Uterus (tissue), 4 donors: ENCODE results near the gene TUBB. TPM values are rescaled to one million over a fixed set of nuclear protein-coding genes. Genes with fewer than 3 reads are reported as not detected.
"Not testable (repeated sequence)": the region's sequence is repeated elsewhere in the genome, so short reads cannot be mapped to it uniquely, and the experiment has no call there.

Experiments
- DNase-seq, 2 donors: peaks; one replicate each; pipeline ENCODE4 v3.0.0-alpha.2; 2019 to 2020
- H3K27ac ChIP-seq, 2 donors: fragments of 200-600 bp; sonication (generic); 1 replicate in 1 of 2; 2 replicates in 1 of 2; pipeline ENCODE4 v1.5.1; 2016 to 2018
- H3K27me3 ChIP-seq, 2 donors: fragments of 200-600 bp; sonication (generic); one replicate each; pipeline ENCODE4 v1.5.1; 2018 to 2019; ENCODE audit warnings: control low read depth in 1 of 2
- H3K36me3 ChIP-seq, 2 donors: fragments of 200-600 bp; sonication (generic); one replicate each; pipeline ENCODE4 v1.5.1; 2019; ENCODE audit warnings: control low read depth in 1 of 2
- H3K4me1 ChIP-seq, 2 donors: fragments of 200-600 bp; sonication (generic); one replicate each; pipeline ENCODE4 v1.5.1; 2018 to 2019; ENCODE audit warnings: control low read depth in 1 of 2
- H3K4me3 ChIP-seq, 2 donors: fragments of 200-600 bp; sonication (generic); 1 replicate in 1 of 2; 2 replicates in 1 of 2; pipeline ENCODE4 v1.5.1; 2018 to 2019; ENCODE audit warnings: mild to moderate bottlenecking in 1 of 2
- H3K9me3 ChIP-seq, 2 donors: fragments of 200-600 bp; sonication (generic); one replicate each; pipeline ENCODE4 v1.5.1; 2019; ENCODE audit warnings: control low read depth in 1 of 2
- CTCF ChIP-seq, 4 experiments: fragments of 200-600 bp in 2 of 4; fragments of 450-650 bp in 2 of 4; sonication (generic) in 2 of 4; IDR thresholded peaks; one replicate each; pipeline ENCODE4 v1.5.1; 2016 to 2019; ENCODE audit warnings: antibody characterized with exemption in 4 of 4, mild to moderate bottlenecking in 2 of 4, moderate library complexity in 1 of 4
- POLR2A ChIP-seq, 2 donors: fragments of 450-650 bp; IDR thresholded peaks; one replicate each; pipeline ENCODE4 v1.6.1; 2016; ENCODE audit warnings: antibody characterized with exemption in 2 of 2, mild to moderate bottlenecking in 1 of 2, moderate library complexity in 1 of 2
- intact Hi-C: fragments of 100-400 bp; cut with DNase I; formaldehyde crosslinking; loops from one replicate; pipeline ENCODE4 v1.15.1; 2023; ENCODE audit warnings: low total_unique reads
- total RNA-seq, 4 donors: library from RNA; depleted of rRNA in 3 of 4; stranded (reverse); fragments of >200 nt in 3 of 4; gene quantifications; one replicate each; pipeline versions ENCODE4 v1.1.0 to v1.2.4, GENCODE V29; 2014 to 2023
- donor health status: DM: yes; HTN: yes; CAD: no.

The TUBB gene
- total RNA-seq, 4 donors from 2014 or later, result 130 to 426 (median 290) TPM

- DNase-seq, result peak; percentile 100
- TF ChIP-seq CTCF (IDR thresholded peaks at IDR 0.05) (peak; percentile 21 to 63 (median 38)), POLR2A (IDR thresholded peaks at IDR 0.05) (peak; percentile 83 to 88)
- no peaks in the 10 kb centered on the region for H3K4me1 ChIP-seq
- H3K4me3 ChIP-seq, result peak within 1 kb of the TSS; percentile 62 to 65
- intact Hi-C loops, result no loop called here
- H3K9me3 ChIP-seq, result no peaks in the 10 kb centered on the region
- peak within 1 kb of the TSS; percentile 91 to 96 for H3K27ac ChIP-seq
- no peaks in the 10 kb centered on the region for H3K27me3 ChIP-seq
- no peaks in the 10 kb centered on the region for H3K36me3 ChIP-seq
Observed at GRCh38 chr6:30717129-30717844, 2.9 kb upstream of the TUBB start, which contains the start of gene MDC1. MDC1 (minus strand) TSS chr6:30717281; CDS start chr6:30715175, 2,106 bp downstream.

GRCh38 chr6:30717845-30718720 lies 2.1 kb upstream of the TUBB start:
- DNase-seq, intact Hi-C loops, H3K9me3 ChIP-seq: not testable (repeated sequence)

GRCh38 chr6:30719356-30719755 lies 796 bp upstream of the TUBB start:
- TF ChIP-seq CTCF (IDR thresholded peaks at IDR 0.05) (no peak), POLR2A (IDR thresholded peaks at IDR 0.05) (no peak)
- Histone ChIP-seq H3K9me3 (no peaks in the 10 kb centered on the region), H3K27me3 (no peaks in the 10 kb centered on the region), H3K4me3 (peak overlapping the region; percentile 59 to 69), H3K36me3 (no peaks in the 10 kb centered on the region), H3K4me1 (no peaks in the 10 kb centered on the region), H3K27ac (peak overlapping the region; percentile 74 to 91)
- intact Hi-C loops, result no loop called here
- DNase-seq, result no peak

More at GRCh38 chr6:30717845-30718720, 2.1 kb upstream of the TUBB start:
- peak overlapping the region; percentile 85 to 91 for H3K27ac ChIP-seq
- peak overlapping the region; percentile 62 to 65 for H3K4me3 ChIP-seq
- H3K27me3 ChIP-seq, H3K4me1 ChIP-seq, H3K36me3 ChIP-seq: not testable (repeated sequence)

- no peak for TF ChIP-seq POLR2A (IDR thresholded peaks at IDR 0.05)
- TF ChIP-seq CTCF (IDR thresholded peaks at IDR 0.05), result no peak
Observed at GRCh38 chr6:30720738-30721197, 616 bp downstream of the TUBB start.

GRCh38 chr6:30721198-30722024 lies 1.3 kb downstream of the TUBB start:
- intact Hi-C loops, result loop anchor here (2.0 kb wide), 2 partner anchors 35 to 43 kb away; partner anchors contain the start of gene PPP1R18
- H3K9me3 ChIP-seq, result no peaks in the 10 kb centered on the region
- H3K4me3 ChIP-seq, result peak overlapping the region; percentile 59 to 69
- no peaks in the 10 kb centered on the region for H3K4me1 ChIP-seq
- no peaks in the 10 kb centered on the region for H3K36me3 ChIP-seq
- TF ChIP-seq CTCF (IDR thresholded peaks at IDR 0.05), result peak; percentile 35 to 70 (median 64)
- TF ChIP-seq POLR2A (IDR thresholded peaks at IDR 0.05), result peak; percentile 47 to 67
- H3K27me3 ChIP-seq, result no peaks in the 10 kb centered on the region
- H3K27ac ChIP-seq, result peak overlapping the region; percentile 91 to 97
- DNase-seq, result peak; percentile 91 to 95

More at GRCh38 chr6:30720738-30721197, 616 bp downstream of the TUBB start:
- H3K27me3 ChIP-seq, result no peaks in the 10 kb centered on the region
- intact Hi-C loops, result loop anchor here (2.0 kb wide), 1 partner anchor 34 kb away; the partner anchor contains the start of gene PPP1R18
- H3K27ac ChIP-seq, result peak overlapping the region; percentile 91 to 97
- H3K36me3 ChIP-seq, result no peaks in the 10 kb centered on the region
- peak; percentile 76 to 79 for DNase-seq
- H3K4me3 ChIP-seq, result peak overlapping the region; percentile 59 to 69
- H3K4me1 ChIP-seq, result no peaks in the 10 kb centered on the region
- no peaks in the 10 kb centered on the region for H3K9me3 ChIP-seq

- intact Hi-C loops, result loop anchor here (2.0 kb wide), 1 partner anchor 43 kb away; no protein-coding TSS in a partner anchor
- not testable (repeated sequence) for H3K4me1 ChIP-seq
- peak in 1 of 2 donors; percentile 61 for DNase-seq
Observed at GRCh38 chr6:30722025-30722279, 1.8 kb downstream of the TUBB start.

More at GRCh38 chr6:30722025-30722279, 1.8 kb downstream of the TUBB start:
- Histone ChIP-seq H3K4me3 (peak overlapping the region; percentile 59 to 69), H3K27ac (peak overlapping the region; percentile 91 to 97)
- H3K27me3 ChIP-seq, H3K9me3 ChIP-seq, H3K36me3 ChIP-seq: not testable (repeated sequence)
